Peyer's patch (tissue), 4 donors: ENCODE results near the gene KIF12. TPM values are rescaled to one million over a fixed set of nuclear protein-coding genes. Genes with fewer than 3 reads are reported as not detected.

Source experiments
- DNase-seq, 3 donors: peaks; one replicate each; pipeline ENCODE4 v3.0.0-alpha.2; 2017 to 2019
- H3K27ac ChIP-seq, 4 donors: fragments of 200-600 bp; sonication (generic); one replicate each; pipeline ENCODE4 v1.5.1; 2016 to 2019
- H3K27me3 ChIP-seq, 2 donors: fragments of 200-600 bp; sonication (generic); one replicate each; pipeline ENCODE4 v1.5.1; 2019
- H3K36me3 ChIP-seq, 3 donors: fragments of 200-600 bp; sonication (generic); one replicate each; pipeline ENCODE4 v1.5.1; 2016 to 2019
- H3K4me1 ChIP-seq, 4 donors: fragments of 200-600 bp; sonication (generic); one replicate each; pipeline ENCODE4 v1.5.1; 2016 to 2019
- H3K4me3 ChIP-seq, 4 donors: fragments of 200-600 bp; sonication (generic); 1 replicate in 3 of 4; 2 replicates in 1 of 4; pipeline ENCODE4 v1.5.1; 2016 to 2019; ENCODE audit warnings: mild to moderate bottlenecking in 1 of 4
- H3K9me3 ChIP-seq, 4 donors: fragments of 200-600 bp; sonication (generic); one replicate each; pipeline ENCODE4 v1.5.1; 2016 to 2019; ENCODE audit warnings: mild to moderate bottlenecking in 1 of 4
- CTCF ChIP-seq, 6 experiments: fragments of 450-650 bp in 4 of 6; fragments of 200-600 bp in 2 of 6; sonication (generic) in 1 of 6; IDR thresholded peaks; one replicate each; pipeline ENCODE4 v1.5.1; 2017 to 2019; ENCODE audit warnings: antibody characterized with exemption in 6 of 6, mild to moderate bottlenecking in 3 of 6, moderate library complexity in 1 of 6
- POLR2A ChIP-seq, 2 donors: fragments of 450-650 bp; IDR thresholded peaks; one replicate each; pipeline ENCODE4 v1.5.1; 2017; ENCODE audit warnings: antibody characterized with exemption in 2 of 2, mild to moderate bottlenecking in 2 of 2, moderate library complexity in 2 of 2
- total RNA-seq, 4 donors: library from RNA; depleted of rRNA; stranded (reverse); fragments of >200 nt; gene quantifications; one replicate each; pipeline ENCODE4 v1.1.0, GENCODE V29; 2016

Gene KIF12
- total RNA-seq, 4 donors from 2014 or later = 23.6 to 85.3 (median 41.3) TPM

- TF ChIP-seq POLR2A (IDR thresholded peaks at IDR 0.05) = no peak
- no peak for TF ChIP-seq CTCF (IDR thresholded peaks at IDR 0.05)
- Histone ChIP-seq H3K4me3 (no peak overlapping the region), H3K27me3 (no peaks in the 10 kb centered on the region), H3K36me3 (no peaks in the 10 kb centered on the region), H3K4me1 (peaks cover 0 to 7% (median 0%) of the 10 kb centered on the region in 4 donors), H3K9me3 (no peaks in the 10 kb centered on the region), H3K27ac (no peak overlapping the region)
- DNase-seq = no peak
Measured at GRCh38 chr9:114109124-114109523, 10.0 kb upstream of the KIF12 start.

- Histone ChIP-seq H3K36me3 (no peaks in the 10 kb centered on the region), H3K27me3 (no peaks in the 10 kb centered on the region), H3K9me3 (no peaks in the 10 kb centered on the region), H3K4me1 (peaks cover 0 to 4% (median 0%) of the 10 kb centered on the region in 4 donors), H3K27ac (no peak overlapping the region), H3K4me3 (no peak overlapping the region)
- TF ChIP-seq CTCF (IDR thresholded peaks at IDR 0.05) = peak; percentile 19 to 95 (median 84)
- no peak for TF ChIP-seq POLR2A (IDR thresholded peaks at IDR 0.05)
- DNase-seq = peak; percentile 21 to 86 (median 85)
Measured at GRCh38 chr9:114108016-114108833, 9.1 kb upstream of the KIF12 start.

GRCh38 chr9:114107286-114108001, 8.4 kb upstream of the KIF12 start:
- Histone ChIP-seq H3K36me3 (no peaks in the 10 kb centered on the region), H3K4me1 (no peaks in the 10 kb centered on the region), H3K27ac (no peak overlapping the region), H3K27me3 (no peaks in the 10 kb centered on the region), H3K9me3 (peaks cover 0 to 5% (median 0%) of the 10 kb centered on the region in 4 donors), H3K4me3 (no peak overlapping the region)
- no peak for DNase-seq
- TF ChIP-seq POLR2A (IDR thresholded peaks at IDR 0.05) = no peak
- TF ChIP-seq CTCF (IDR thresholded peaks at IDR 0.05) = no peak

GRCh38 chr9:114105236-114105635, 6.1 kb upstream of the KIF12 start:
- H3K4me1 ChIP-seq = no peaks in the 10 kb centered on the region
- no peak overlapping the region for H3K4me3 ChIP-seq
- H3K36me3 ChIP-seq = no peaks in the 10 kb centered on the region
- H3K27ac ChIP-seq = no peak overlapping the region
- no peaks in the 10 kb centered on the region for H3K27me3 ChIP-seq
- TF ChIP-seq CTCF (IDR thresholded peaks at IDR 0.05) (no peak), POLR2A (IDR thresholded peaks at IDR 0.05) (no peak)
- H3K9me3 ChIP-seq = peaks cover 0 to 5% (median 0%) of the 10 kb centered on the region in 4 donors
- DNase-seq = no peak

- H3K27me3 ChIP-seq = peaks cover 0 to 7% of the 10 kb centered on the region in 2 donors
- no peak for DNase-seq
- no peak overlapping the region for H3K27ac ChIP-seq
- H3K36me3 ChIP-seq = no peaks in the 10 kb centered on the region
- no peak for TF ChIP-seq POLR2A (IDR thresholded peaks at IDR 0.05)
- no peak for TF ChIP-seq CTCF (IDR thresholded peaks at IDR 0.05)
- peaks cover 0 to 5% (median 0%) of the 10 kb centered on the region in 4 donors for H3K9me3 ChIP-seq
- no peak overlapping the region for H3K4me3 ChIP-seq
- H3K4me1 ChIP-seq = peaks cover 0 to 15% (median 0%) of the 10 kb centered on the region in 4 donors
Measured at GRCh38 chr9:114102484-114102883, 3.4 kb upstream of the KIF12 start.
